H1 (cell line): ENCODE results near the gene NKAIN2. TPM values are rescaled to one million over a fixed set of nuclear protein-coding genes. Genes with fewer than 3 reads are reported as not detected.

ENCODE experiments used
- CTCF ChIA-PET: fragments of 300-600 bp; sonication (Branson Sonifier 250); formaldehyde crosslinking; loops from one replicate; lab custom pipeline; 2021; ENCODE audit not compliant: partially characterized antibody; lab: Charles Lee
- POLR2A ChIA-PET: fragments of 300-600 bp; sonication (Branson Sonifier 250); formaldehyde crosslinking; loops from one replicate; lab custom pipeline; 2021; ENCODE audit warnings: inconsistent platforms; ENCODE audit not compliant: partially characterized antibody; lab: Charles Lee
- DNase-seq, 2 experiments: peaks; one replicate each; pipeline versions ENCODE4 v3.0.0 to v3.0.0-alpha.2; 2010 to 2022; ENCODE audit warnings: low spot score in 2 of 2, low read depth in 1 of 2, mixed read lengths in 1 of 2
- FAIRE-seq: peaks from 2 replicates; lab custom pipeline; 2011; peaks lifted over from hg19 to GRCh38; lab: Jason Lieb, UNC
- H2AFZ ChIP-seq: 2 replicates; pipeline ENCODE4 v1.8.1; 2012; ENCODE audit warnings: low read length, inconsistent platforms
- H2AK5ac ChIP-seq: 2 replicates; pipeline ENCODE4 v1.6.1; 2013; ENCODE audit warnings: low read depth, low read length
- H2BK120ac ChIP-seq: replicated peaks from 2 replicates; pipeline ENCODE3; 2013; ENCODE audit warnings: low read depth, low read length, inconsistent platforms
- H2BK12ac ChIP-seq: 2 replicates; pipeline ENCODE4 v1.6.1; 2013; ENCODE audit warnings: low read depth, low read length
- H2BK15ac ChIP-seq: 2 replicates; pipeline ENCODE4 v1.6.1; 2013; ENCODE audit warnings: low read length
- H2BK20ac ChIP-seq: 2 replicates; pipeline ENCODE4 v1.6.1; 2013; ENCODE audit warnings: low read length
- H2BK5ac ChIP-seq: 2 replicates; pipeline ENCODE4 v1.6.1; 2013; ENCODE audit warnings: low read depth, low read length
- H3K14ac ChIP-seq: 2 replicates; pipeline ENCODE4 v1.6.1; 2013; ENCODE audit warnings: inconsistent platforms; ENCODE audit not compliant: insufficient read length
- H3K18ac ChIP-seq: 2 replicates; pipeline ENCODE4 v1.6.1; 2013; ENCODE audit warnings: low read length; ENCODE audit errors: extremely low read depth
- H3K23ac ChIP-seq: 2 replicates; pipeline ENCODE4 v1.6.1; 2013; ENCODE audit warnings: inconsistent platforms; ENCODE audit not compliant: insufficient read length
- H3K23me2 ChIP-seq: 2 replicates; pipeline ENCODE4 v1.6.1; 2013; ENCODE audit warnings: low read depth, low read length
- H3K27ac ChIP-seq: 2 replicates; pipeline ENCODE4 v1.6.1; 2011; ENCODE audit warnings: low read depth, low read length, inconsistent platforms
- H3K27me3 ChIP-seq, 4 experiments: replicated peaks in 1 of 4; 1 replicate in 1 of 4; 2 replicates in 3 of 4; pipeline versions ENCODE4 v1.6.1 to v1.8.1; 2011 to 2013; ENCODE audit warnings: low read length in 3 of 4, mild to moderate bottlenecking in 3 of 4, inconsistent platforms in 2 of 4, mixed read lengths in 2 of 4, moderate library complexity in 1 of 4; ENCODE audit not compliant: control insufficient read depth in 3 of 4, insufficient read depth in 3 of 4; ENCODE audit errors: extremely low read depth in 1 of 4
- H3K36me3 ChIP-seq, 4 experiments: 2 replicates each; pipeline versions ENCODE4 v1.6.1 to v1.8.1; 2011 to 2013; ENCODE audit warnings: mild to moderate bottlenecking in 4 of 4, low read length in 3 of 4, moderate library complexity in 2 of 4, control low read depth in 1 of 4, inconsistent platforms in 1 of 4; ENCODE audit not compliant: insufficient read depth in 4 of 4, control insufficient read depth in 2 of 4
- H3K4ac ChIP-seq: replicated peaks from 2 replicates; pipeline ENCODE3; 2013; ENCODE audit warnings: low read length, low read depth, mixed read lengths, inconsistent platforms; ENCODE audit not compliant: insufficient read length
- H3K4me1 ChIP-seq, 4 experiments: replicated peaks in 1 of 4; 1 replicate in 1 of 4; 2 replicates in 3 of 4; pipeline versions ENCODE4 v1.6.1 to v1.8.1; 2011 to 2013; ENCODE audit warnings: low read length in 3 of 4, inconsistent platforms in 2 of 4, mixed read lengths in 1 of 4; ENCODE audit not compliant: insufficient read depth in 4 of 4, control insufficient read depth in 3 of 4
- H3K4me2 ChIP-seq, 2 experiments: 2 replicates each; pipeline versions ENCODE4 v1.6.1 to v1.8.1; 2011 to 2013; ENCODE audit warnings: low read depth in 2 of 2, low read length in 2 of 2, control low read depth in 1 of 2, inconsistent platforms in 1 of 2, mild to moderate bottlenecking in 1 of 2; ENCODE audit not compliant: insufficient read depth in 1 of 2
- H3K4me3 ChIP-seq, 4 experiments: fragments of 200-600, 300-600 bp in 1 of 4; sonication (generic), shearing (Covaris generic), sonication (Bioruptor Twin) in 1 of 4; 2 replicates each; pipeline versions ENCODE4 v1.5.1 to v1.8.1; 2011 to 2016; ENCODE audit warnings: low read length in 4 of 4, low read depth in 3 of 4, control low read depth in 2 of 4, inconsistent platforms in 2 of 4, mild to moderate bottlenecking in 2 of 4, mixed read lengths in 1 of 4, moderate library complexity in 1 of 4; ENCODE audit not compliant: insufficient read depth in 2 of 4; ENCODE audit errors: extremely low read depth in 1 of 4
- H3K56ac ChIP-seq: replicated peaks from 2 replicates; pipeline ENCODE3; 2013; ENCODE audit warnings: low read depth, mild to moderate bottlenecking, mixed read lengths, low read length, inconsistent platforms; ENCODE audit not compliant: insufficient read length
- H3K79me1 ChIP-seq: 2 replicates; pipeline ENCODE4 v1.6.1; 2013; ENCODE audit warnings: low read depth, low read length, control low read depth
- H3K79me2 ChIP-seq, 2 experiments: 2 replicates each; pipeline versions ENCODE4 v1.6.1 to v1.8.1; 2012 to 2013; ENCODE audit warnings: low read length in 2 of 2, mild to moderate bottlenecking in 2 of 2, inconsistent platforms in 1 of 2; ENCODE audit not compliant: insufficient read depth in 2 of 2, control insufficient read depth in 1 of 2
- H3K9ac ChIP-seq, 4 experiments: replicated peaks in 1 of 4; 1 replicate in 1 of 4; 2 replicates in 3 of 4; pipeline versions ENCODE4 v1.6.1 to v1.8.1; 2011 to 2013; ENCODE audit warnings: low read depth in 3 of 4, low read length in 3 of 4, control low read depth in 2 of 4, mild to moderate bottlenecking in 2 of 4, moderate library complexity in 2 of 4, inconsistent platforms in 1 of 4; ENCODE audit errors: extremely low read depth in 1 of 4
- H3K9me3 ChIP-seq, 2 experiments: 2 replicates each; pipeline versions ENCODE4 v1.6.1 to v1.8.1; 2012 to 2013; ENCODE audit warnings: mild to moderate bottlenecking in 2 of 2, moderate library complexity in 2 of 2, control low read depth in 1 of 2, inconsistent platforms in 1 of 2, low read depth in 1 of 2, low read length in 1 of 2, mixed read lengths in 1 of 2; ENCODE audit not compliant: insufficient read depth in 2 of 2
- H4K20me1 ChIP-seq, 2 experiments: replicated peaks in 1 of 2; 2 replicates each; pipeline versions ENCODE3 to v1.8.1; 2011 to 2013; ENCODE audit warnings: inconsistent platforms in 2 of 2, low read length in 2 of 2, mild to moderate bottlenecking in 1 of 2; ENCODE audit not compliant: insufficient read depth in 2 of 2, control insufficient read depth in 1 of 2
- H4K5ac ChIP-seq: 2 replicates; pipeline ENCODE4 v1.6.1; 2013; ENCODE audit warnings: low read length, low read depth, mixed read lengths, inconsistent platforms; ENCODE audit not compliant: insufficient read length
- H4K8ac ChIP-seq: 2 replicates; pipeline ENCODE4 v1.8.0; 2013; ENCODE audit warnings: mild to moderate bottlenecking, moderate library complexity, low read length, inconsistent platforms; ENCODE audit not compliant: insufficient read depth; ENCODE audit errors: extremely low read depth
- H4K91ac ChIP-seq: replicated peaks from 2 replicates; pipeline ENCODE3; 2013; ENCODE audit warnings: low read length, mixed read lengths, inconsistent platforms; ENCODE audit not compliant: insufficient read length
- ASH2L ChIP-seq: fragments of 200-600, 300-600 bp; sonication (generic); IDR thresholded peaks from one replicate; pipeline ENCODE4 v1.7.1; 2017; ENCODE audit warnings: low read length
- BACH1 ChIP-seq: IDR thresholded peaks from 2 replicates; pipeline ENCODE4 v1.6.1; 2012; ENCODE audit warnings: low read length, improper control_type of control experiment
- CHD2 ChIP-seq: IDR thresholded peaks from 2 replicates; pipeline ENCODE4 v1.6.1; 2012; ENCODE audit warnings: low read length, improper control_type of control experiment
- GABPA ChIP-seq: IDR thresholded peaks from 2 replicates; pipeline ENCODE4 v1.6.1; 2011; ENCODE audit warnings: mild to moderate bottlenecking, low read length, moderate library complexity, borderline replicate concordance; ENCODE audit not compliant: insufficient read depth
- KDM1A ChIP-seq: fragments of 200-600, 300-600 bp; sonication (generic); IDR thresholded peaks from 2 replicates; pipeline ENCODE4 v1.7.1; 2016; ENCODE audit warnings: mild to moderate bottlenecking, low read length, borderline replicate concordance
- KDM4A ChIP-seq: IDR thresholded peaks from one replicate; pipeline ENCODE4 v1.7.1; 2012; ENCODE audit warnings: low read depth, mild to moderate bottlenecking, moderate library complexity, low read length, inconsistent platforms; ENCODE audit not compliant: severe bottlenecking
- RFX5 ChIP-seq: IDR thresholded peaks from 2 replicates; pipeline ENCODE4 v1.6.1; 2011; ENCODE audit warnings: low read depth, low read length, improper control_type of control experiment, borderline replicate concordance
- SP2 ChIP-seq: IDR thresholded peaks from 2 replicates; pipeline ENCODE4 v1.6.1; 2012; ENCODE audit warnings: mild to moderate bottlenecking, low read length, inconsistent platforms
- SP4 ChIP-seq: IDR thresholded peaks from 2 replicates; pipeline ENCODE4 v1.6.1; 2012; ENCODE audit warnings: low read length, inconsistent platforms
- SUZ12 ChIP-seq: fragments of 200-600 bp; sonication (generic); IDR thresholded peaks from 2 replicates; pipeline ENCODE4 v1.6.1; 2012; ENCODE audit warnings: mild to moderate bottlenecking, inconsistent platforms, low read length, moderate library complexity, mixed read lengths
- TEAD4 ChIP-seq: IDR thresholded peaks from 2 replicates; pipeline ENCODE4 v1.6.1; 2012; ENCODE audit warnings: low read depth, low read length, inconsistent platforms, mixed read lengths
- WGBS, 2 experiments: shearing (Covaris generic) in 1 of 2; methylation state at CpG; one replicate each; pipeline versions ENCODE4 v1.1.6 to v1.1.7; 2013 to 2015; ENCODE audit warnings: low lambda C conversion rate in 2 of 2, mixed read lengths in 2 of 2, inconsistent platforms in 1 of 2, low coverage in 1 of 2, missing lambda C conversion rate in 1 of 2; ENCODE audit not compliant: insufficient replicate concordance in 2 of 2, insufficient coverage in 1 of 2, insufficient read length in 1 of 2; ENCODE audit errors: extremely low coverage in 1 of 2, missing lambda C conversion rate in 1 of 2; 5-methylcytosine and 5-hydroxymethylcytosine counted together
- polyA plus RNA-seq, 7 experiments: library from polyadenylated mRNA; depleted of rRNA in 3 of 7; stranded (reverse) in 5 of 7; unstranded in 2 of 7; fragments of >200 nt in 5 of 7; fragments of 200-250 nt in 2 of 7; gene quantifications; 1 replicate in 5 of 7; 2 replicates in 1 of 7; 4 replicates in 1 of 7; pipeline versions ENCODE4 v1.2.1 to v1.2.3, GENCODE V29; 2011 to 2013; ENCODE audit warnings: missing spikeins in 2 of 7, mixed read lengths in 2 of 7
- total RNA-seq: library from RNA; stranded (reverse); fragmentation: NEBNext Ultra II Directional; extraction: Animal tissue kit (Norgen Biotek cat#: 25700); gene quantifications from 2 replicates; pipeline ENCODE4 v1.2.1, GENCODE V29; 2021
- TF ChIP-seq, protein P1 (sequence below): IDR thresholded peaks from 2 replicates; pipeline ENCODE4 v1.6.1; 2011; ENCODE audit warnings: low read length, improper control_type of control experiment
- TF ChIP-seq, protein P2 (sequence below): IDR thresholded peaks from 2 replicates; pipeline ENCODE4 v1.6.1; 2012; ENCODE audit warnings: inconsistent platforms

The NKAIN2 gene
- total and polyA plus RNA-seq, 2 of the 8 experiments (the other 6 are each of a cell fraction or from before 2014, with no cell fraction given): 0.20 to 0.34 TPM

DNA sequence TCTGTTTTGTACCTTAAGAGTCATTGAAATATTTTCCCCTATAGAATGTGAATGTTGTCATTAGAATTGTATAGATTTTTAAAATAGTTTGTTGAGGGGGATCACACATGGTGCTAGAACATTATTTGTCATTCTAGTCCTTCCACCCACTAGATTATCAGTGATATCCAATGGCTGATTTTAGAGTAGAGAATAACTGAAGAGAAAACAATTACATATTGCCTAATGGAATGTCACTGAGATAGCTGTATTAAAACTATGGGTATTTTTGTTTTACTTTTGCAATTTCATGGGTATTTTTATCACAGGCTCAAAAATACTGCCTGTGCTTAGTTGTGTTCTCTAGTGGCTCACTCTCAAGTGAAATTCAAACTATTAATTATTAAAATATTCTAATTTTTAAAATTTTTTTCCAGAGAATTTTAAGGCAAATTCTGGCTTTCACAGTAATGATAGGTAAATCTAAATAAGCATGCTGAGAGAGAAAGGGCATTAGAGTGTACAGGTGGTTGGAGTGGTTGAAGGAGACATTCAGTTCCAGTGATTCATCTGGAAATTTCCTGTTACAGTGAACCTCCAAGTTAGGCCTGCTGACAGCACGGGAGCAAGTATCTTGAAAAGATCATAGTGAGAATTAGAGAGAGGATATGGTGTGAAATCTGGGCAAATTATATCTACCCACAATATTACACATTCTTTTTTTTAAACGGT is 399.6 kb downstream of the NKAIN2 start:
- Histone ChIP-seq H4K5ac (no peak overlapping the region), H3K36me3 (no peaks in the 10 kb centered on the region), H2AFZ (no peak overlapping the region), H2BK5ac (no peak overlapping the region), H2BK12ac (no peak overlapping the region), H2BK120ac (no peak overlapping the region), H3K4ac (no peak overlapping the region), H3K79me2 (no peaks in the 10 kb centered on the region), H3K56ac (no peak overlapping the region), H2BK15ac (no peak overlapping the region), H3K79me1 (no peaks in the 10 kb centered on the region), H2BK20ac (no peak overlapping the region), H3K4me3 (no peak overlapping the region), H2AK5ac (no peak overlapping the region), H4K91ac (no peak overlapping the region), H3K27me3 (no peaks in the 10 kb centered on the region), H3K18ac (no peak overlapping the region), H3K4me2 (no peak overlapping the region), H3K27ac (no peak overlapping the region), H3K4me1 (no peaks in the 10 kb centered on the region), H3K14ac (no peak overlapping the region), H3K9ac (no peak overlapping the region), H3K23ac (no peak overlapping the region), H3K9me3 (no peaks in the 10 kb centered on the region), H4K8ac (no peak overlapping the region), H4K20me1 (no peaks in the 10 kb centered on the region), H3K23me2 (no peaks in the 10 kb centered on the region)
- FAIRE-seq: no peak
- no peak for DNase-seq
- CTCF ChIA-PET: interaction anchor here (0.9 kb wide), 1 partner anchor 31 kb away, joined by 3 read pairs; no protein-coding TSS in a partner anchor
- WGBS, 2 experiments: 90% methylated on average over 2 of the region's 2 CpGs; no CpG with 5 or more reads in 1 of the 2 experiments
- POLR2A ChIA-PET: no interaction called here
- no peak for TF ChIP-seq KDM4A
- TF ChIP-seq TEAD4: no peak
- no peak for TF ChIP-seq GABPA
- no peak for TF ChIP-seq KDM1A
- no peak for TF ChIP-seq SUZ12
- no peak for TF ChIP-seq SP4
- no peak for TF ChIP-seq CHD2
- TF ChIP-seq RFX5: no peak
- no peak for TF ChIP-seq BACH1
- TF ChIP-seq, protein P1, sequence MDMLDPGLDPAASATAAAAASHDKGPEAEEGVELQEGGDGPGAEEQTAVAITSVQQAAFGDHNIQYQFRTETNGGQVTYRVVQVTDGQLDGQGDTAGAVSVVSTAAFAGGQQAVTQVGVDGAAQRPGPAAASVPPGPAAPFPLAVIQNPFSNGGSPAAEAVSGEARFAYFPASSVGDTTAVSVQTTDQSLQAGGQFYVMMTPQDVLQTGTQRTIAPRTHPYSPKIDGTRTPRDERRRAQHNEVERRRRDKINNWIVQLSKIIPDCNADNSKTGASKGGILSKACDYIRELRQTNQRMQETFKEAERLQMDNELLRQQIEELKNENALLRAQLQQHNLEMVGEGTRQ: no peak
- TF ChIP-seq, protein P2, sequence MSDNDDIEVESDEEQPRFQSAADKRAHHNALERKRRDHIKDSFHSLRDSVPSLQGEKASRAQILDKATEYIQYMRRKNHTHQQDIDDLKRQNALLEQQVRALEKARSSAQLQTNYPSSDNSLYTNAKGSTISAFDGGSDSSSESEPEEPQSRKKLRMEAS: no peak
- TF ChIP-seq ASH2L: no peak
- no peak for TF ChIP-seq SP2
